NT2/D1 (cell line): ENCODE data around the gene MEPCE.

ENCODE experiments used
- YY1 ChIP-seq: IDR thresholded peaks from 2 replicates; pipeline ENCODE4 v1.6.1; 2011; ENCODE audit not compliant: insufficient read length, insufficient read depth
- ZNF274 ChIP-seq: IDR thresholded peaks from 2 replicates; pipeline ENCODE4 v1.6.1; 2011; ENCODE audit warnings: mild to moderate bottlenecking, low read depth, low read length

DNA sequence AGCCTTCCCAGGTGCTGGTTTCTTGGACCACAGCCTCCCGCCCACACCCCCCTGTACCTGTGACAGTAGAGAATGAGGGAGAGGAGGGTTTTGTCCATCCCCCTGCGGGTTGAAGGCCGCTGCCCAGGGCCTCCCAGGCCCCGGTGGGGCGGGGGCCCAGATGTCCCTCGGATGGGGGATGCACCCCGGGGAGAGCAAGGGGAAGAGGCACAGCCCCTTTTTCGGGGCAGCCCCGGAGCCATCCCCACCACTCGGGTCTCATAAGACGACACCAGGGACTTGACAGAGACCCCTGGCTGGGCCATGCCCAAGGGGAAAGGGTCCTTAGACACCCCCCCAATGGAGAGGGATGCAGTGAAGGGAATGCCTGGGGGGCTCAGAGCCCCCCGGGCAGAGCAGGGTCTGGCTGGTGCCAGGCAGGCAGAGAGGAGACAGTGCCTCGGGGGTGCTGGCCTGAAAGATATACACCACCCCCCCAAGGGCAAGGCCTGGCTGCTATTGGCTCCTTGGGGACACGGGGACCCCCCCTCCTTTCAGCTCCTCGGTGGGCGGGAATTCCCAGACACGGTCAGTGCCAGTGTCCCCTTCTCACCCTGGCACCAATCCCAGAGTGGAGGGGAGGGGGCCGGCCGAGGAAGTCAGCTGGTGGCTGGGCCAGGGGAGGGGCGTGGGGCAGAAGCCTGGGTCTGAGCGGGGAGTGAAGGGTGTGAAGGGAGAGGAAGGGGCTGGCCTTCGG lies 38.2 kb downstream of the MEPCE start:
- TF ChIP-seq YY1 (no peak), ZNF274 (no peak)
